Subcutaneous adipose tissue (tissue), 4 donors: ENCODE data around the gene CHP1. TPM values are rescaled to one million over a fixed set of nuclear protein-coding genes. Genes with fewer than 3 reads are reported as not detected.

Experiments
- total RNA-seq, 4 donors: library from RNA; depleted of rRNA; stranded (reverse); fragments of >200 nt; gene quantifications; one replicate each; pipeline ENCODE4 v1.1.0, GENCODE V29; 2016
- TF ChIP-seq, protein P1 (sequence below): fragments of 450-650 bp; IDR thresholded peaks from one replicate; pipeline ENCODE4 v1.5.1; 2016; ENCODE audit warnings: low read depth, mild to moderate bottlenecking, control low read depth, antibody characterized with exemption, moderate library complexity

Gene CHP1
- 100 to 1,000 TPM; 255 to 607 (median 291) TPM for total RNA-seq

- TF ChIP-seq, protein P1, sequence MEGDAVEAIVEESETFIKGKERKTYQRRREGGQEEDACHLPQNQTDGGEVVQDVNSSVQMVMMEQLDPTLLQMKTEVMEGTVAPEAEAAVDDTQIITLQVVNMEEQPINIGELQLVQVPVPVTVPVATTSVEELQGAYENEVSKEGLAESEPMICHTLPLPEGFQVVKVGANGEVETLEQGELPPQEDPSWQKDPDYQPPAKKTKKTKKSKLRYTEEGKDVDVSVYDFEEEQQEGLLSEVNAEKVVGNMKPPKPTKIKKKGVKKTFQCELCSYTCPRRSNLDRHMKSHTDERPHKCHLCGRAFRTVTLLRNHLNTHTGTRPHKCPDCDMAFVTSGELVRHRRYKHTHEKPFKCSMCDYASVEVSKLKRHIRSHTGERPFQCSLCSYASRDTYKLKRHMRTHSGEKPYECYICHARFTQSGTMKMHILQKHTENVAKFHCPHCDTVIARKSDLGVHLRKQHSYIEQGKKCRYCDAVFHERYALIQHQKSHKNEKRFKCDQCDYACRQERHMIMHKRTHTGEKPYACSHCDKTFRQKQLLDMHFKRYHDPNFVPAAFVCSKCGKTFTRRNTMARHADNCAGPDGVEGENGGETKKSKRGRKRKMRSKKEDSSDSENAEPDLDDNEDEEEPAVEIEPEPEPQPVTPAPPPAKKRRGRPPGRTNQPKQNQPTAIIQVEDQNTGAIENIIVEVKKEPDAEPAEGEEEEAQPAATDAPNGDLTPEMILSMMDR = no peak
Measured at GRCh38 chr15:41230650-41231421, at the start of gene CHP1, which contains the start of gene EXD1. Gene CHP1, plus strand, starts transcription at chr15:41231268. Its CDS starts 115 bp downstream, at chr15:41231383. Gene EXD1, minus strand, starts transcription at chr15:41230757. Its CDS starts 4,182 bp downstream, at chr15:41226575.

- TF ChIP-seq, protein P1 = no peak
Measured at GRCh38 chr15:41182266-41182665, 48.8 kb upstream of the CHP1 start.

DNA sequence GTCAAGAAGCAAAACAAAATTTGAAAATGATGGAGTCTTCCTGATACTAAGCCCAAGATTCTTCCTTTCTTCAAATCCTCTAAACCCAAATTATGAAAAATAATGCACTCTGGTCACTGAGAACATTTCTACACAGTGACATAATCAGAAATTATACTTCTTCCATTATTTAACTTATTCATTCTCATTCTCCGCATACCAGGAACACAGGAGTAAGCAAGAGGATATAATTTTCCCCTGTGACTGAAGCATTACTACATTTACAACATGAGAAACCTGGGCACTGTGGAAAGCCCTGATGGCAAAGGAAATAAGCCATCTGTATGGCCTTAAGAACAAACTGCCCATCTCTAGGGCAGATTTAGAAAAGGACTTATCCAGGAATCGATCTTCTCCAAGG, 47.5 kb upstream of the CHP1 start:
- TF ChIP-seq, protein P1 = no peak

GRCh38 chr15:41194444-41194843, 36.6 kb upstream of the CHP1 start:
- TF ChIP-seq, protein P1 = no peak

DNA sequence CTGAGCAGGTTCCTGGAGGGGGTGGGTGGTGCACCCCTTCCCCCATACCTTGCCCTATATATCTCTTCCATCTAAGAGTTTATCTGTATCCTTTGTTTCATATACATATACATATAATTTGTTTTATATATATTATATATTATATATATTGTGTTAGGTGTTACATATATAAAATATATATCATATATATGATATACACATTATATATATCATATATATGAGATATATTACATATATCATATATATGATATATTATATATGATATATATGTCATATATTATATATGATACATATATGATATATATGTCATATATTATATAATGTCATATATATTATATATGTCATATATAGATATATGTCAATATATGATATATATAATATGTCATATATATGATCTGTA, 31.6 kb upstream of the CHP1 start:
- TF ChIP-seq, protein P1 = no peak

DNA sequence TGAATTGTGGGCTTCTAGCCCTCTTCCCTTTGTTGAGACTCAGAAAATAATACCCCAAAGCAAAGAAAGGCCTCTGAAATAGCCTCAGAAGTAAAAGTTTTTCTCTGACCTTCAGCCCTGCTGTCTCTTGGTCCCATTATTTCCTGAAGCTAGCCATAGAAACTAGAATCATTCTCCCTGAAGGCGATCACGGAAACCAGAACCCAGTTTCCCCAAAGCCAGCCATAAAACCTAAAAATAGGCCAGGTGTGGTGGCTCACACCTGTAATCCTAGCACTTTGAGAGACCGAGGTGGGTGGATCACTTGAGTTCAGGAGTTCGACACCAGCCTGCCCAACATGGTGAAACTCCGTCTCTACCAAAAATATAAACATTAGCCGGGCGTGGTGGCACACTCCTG, 27.7 kb upstream of the CHP1 start:
- TF ChIP-seq, protein P1 = no peak

DNA sequence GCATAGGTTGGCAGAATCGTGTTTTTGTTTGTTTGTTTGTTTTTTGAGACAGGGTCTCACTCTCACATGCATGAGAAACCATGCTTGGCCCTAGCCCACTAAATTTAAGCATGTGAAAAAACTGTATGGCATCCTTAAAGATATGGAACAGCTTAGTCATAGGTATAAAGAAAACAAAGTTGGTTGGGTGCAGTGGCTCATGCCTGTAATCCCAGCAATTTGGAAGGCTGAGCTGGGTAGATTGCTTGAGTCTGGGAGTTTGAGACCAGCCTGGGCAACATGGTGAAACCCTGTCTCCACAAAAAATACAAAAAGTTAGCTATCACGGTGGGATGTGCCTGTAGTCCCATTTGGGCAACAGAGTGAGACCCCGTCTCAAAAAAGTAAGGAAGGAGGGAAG, 25.8 kb upstream of the CHP1 start:
- TF ChIP-seq, protein P1 = no peak
